Tracheal epithelial cell (primary cell): ENCODE measurements around the gene SARS2. TPM values are rescaled to one million over a fixed set of nuclear protein-coding genes. Genes with fewer than 3 reads are reported as not detected.

Experiments
- total RNA-seq: library from RNA; depleted of rRNA; stranded (reverse); fragments of >200 nt; gene quantifications from 2 replicates; pipeline ENCODE4 v1.2.1, GENCODE V29; 2014

SARS2 gene
- total RNA-seq = 14.1 and 14.9 TPM in 2 replicates

GRCh38 chr19:38929929-38930775 lies at the start of gene SARS2:
SARS2 (minus strand) TSS chr19:38930763; CDS start chr19:38930736, 27 bp downstream.

DNA sequence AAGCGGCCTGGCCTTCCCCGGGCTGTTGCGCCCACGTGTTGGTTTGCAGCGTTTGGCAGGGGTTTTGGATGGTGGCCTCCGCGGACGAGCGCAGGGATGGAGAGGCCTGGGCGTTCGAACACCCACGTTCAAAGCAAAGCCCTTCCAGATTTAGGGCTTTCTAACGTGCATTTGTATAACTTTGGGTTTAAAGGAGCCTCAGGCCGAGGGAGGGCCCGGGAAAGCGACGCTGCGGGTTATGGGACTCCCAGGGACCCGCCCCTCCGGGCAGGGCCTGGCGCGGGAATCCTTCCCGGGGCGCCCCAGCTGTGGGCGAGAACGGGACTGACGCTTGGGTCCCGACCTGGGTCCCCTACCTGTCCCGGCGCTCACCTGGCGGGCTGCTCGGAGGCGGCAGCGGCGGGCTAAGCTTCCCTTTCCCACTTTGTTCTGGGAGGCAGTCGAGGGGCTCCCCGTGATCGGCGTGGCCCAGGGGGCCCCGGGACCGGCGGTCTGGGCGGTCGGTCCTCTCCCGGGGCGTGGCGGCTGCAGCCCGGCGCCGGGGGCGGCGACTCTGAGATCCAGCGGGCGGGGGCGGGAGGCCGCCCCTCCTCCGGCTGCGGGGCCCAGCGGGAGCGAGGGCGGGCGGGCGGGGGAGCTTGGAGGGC lies 44.8 kb upstream of the SARS2 start, which contains the start of gene FBXO17:
TSS of gene FBXO17 (minus strand) at position 529 of the 647 bp plus-strand sequence. CDS start 25,423 bp downstream, outside the sequence.

GRCh38 chr19:38930776-38931520 lies 385 bp upstream of the SARS2 start, which contains the start of gene MRPS12:
MRPS12 (plus strand) TSS chr19:38930944; CDS start chr19:38931295, 351 bp downstream.

GRCh38 chr19:38899447-38900201 lies 30.9 kb downstream of the SARS2 start, which contains the start of the genes NFKBIB and SIRT2:
NFKBIB (plus strand) TSS chr19:38899969; CDS start chr19:38900033, 64 bp downstream.
SIRT2 (minus strand) TSS chr19:38899618; CDS start chr19:38899521, 97 bp downstream.

DNA sequence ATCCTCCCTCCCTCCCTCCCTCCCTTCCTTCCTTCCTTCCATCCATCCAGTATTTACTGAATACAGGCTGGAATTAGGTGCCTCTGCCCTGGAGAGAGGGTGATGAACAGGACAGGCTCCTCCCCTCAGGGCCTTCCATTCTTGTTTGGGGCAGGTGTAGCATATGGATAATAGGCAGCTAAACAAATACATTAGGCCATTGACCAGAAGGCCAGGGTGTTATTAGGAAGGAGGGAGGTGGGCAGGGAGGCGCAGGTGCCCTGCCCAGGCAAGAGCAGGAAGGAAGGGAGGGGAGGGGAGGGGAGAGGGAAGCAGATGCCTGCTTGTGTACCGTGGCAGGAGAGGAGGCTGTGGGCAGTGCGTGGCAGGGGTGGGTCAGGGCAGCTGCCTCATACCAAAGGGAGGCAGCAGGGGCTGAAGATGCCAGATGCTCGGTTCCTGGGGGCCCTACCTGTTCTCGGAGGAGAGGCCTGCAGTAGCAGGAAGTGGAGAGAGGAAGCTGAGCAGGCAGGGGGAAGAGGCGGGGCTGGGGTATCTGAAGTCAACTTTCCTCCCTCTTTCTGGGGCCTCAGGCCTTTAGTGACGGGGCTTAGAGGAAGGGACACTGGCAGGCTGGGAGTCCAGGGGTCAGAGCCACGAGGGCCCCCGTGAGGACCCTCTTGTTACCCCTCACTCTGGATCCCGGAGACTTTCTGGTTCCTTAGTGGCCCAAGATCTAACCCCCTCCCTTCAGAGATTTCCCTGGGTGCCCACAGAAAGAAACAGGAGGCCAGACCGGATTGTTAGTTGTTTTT lies 52.6 kb downstream of the SARS2 start, which contains the start of gene RINL:
TSS of gene RINL (minus strand) at position 495 of the 794 bp plus-strand sequence. CDS start 1,533 bp downstream, outside the sequence.

Other genes starting within 250 kb of the SARS2 start
- gene CAPN12, start 186.3 kb downstream of the SARS2 start, total RNA-seq = 5.3 and 7.7 TPM in 2 replicates
- 11.6 and 438 TPM in 2 replicates for gene LGALS7, start 157.2 kb downstream of the SARS2 start, total RNA-seq
- gene LGALS7B, start 141.6 kb downstream of the SARS2 start, total RNA-seq = 85.8 and 4,166 TPM in 2 replicates
- 0.21 TPM in 1 of 2 replicates, not detected in the other for gene LGALS4, start 117.8 kb downstream of the SARS2 start, total RNA-seq
- gene ECH1, start 99.0 kb downstream of the SARS2 start, total RNA-seq = 23.1 and 30.5 TPM in 2 replicates
- 162 and 166 TPM in 2 replicates for gene HNRNPL, start 80.8 kb downstream of the SARS2 start, total RNA-seq
- 14.7 and 32.2 TPM in 2 replicates for gene RINL, start 52.5 kb downstream of the SARS2 start, total RNA-seq
- 68.8 and 74.9 TPM in 2 replicates for gene SIRT2, start 31.1 kb downstream of the SARS2 start, total RNA-seq
- 13.4 and 21.2 TPM in 2 replicates for gene NFKBIB, start 30.8 kb downstream of the SARS2 start, total RNA-seq
- gene CCER2, start 18.6 kb downstream of the SARS2 start, total RNA-seq = 0.21 TPM in 1 of 2 replicates, not detected in the other
- gene MRPS12, start 181 bp upstream of the SARS2 start, total RNA-seq = 60.5 and 70.6 TPM in 2 replicates
- gene FBXO17, start 45.0 kb upstream of the SARS2 start, total RNA-seq = 24.3 and 27.7 TPM in 2 replicates
- gene FBXO27, start 101.8 kb upstream of the SARS2 start, total RNA-seq = 4.9 and 9.6 TPM in 2 replicates
- gene ACP7, start 153.6 kb upstream of the SARS2 start, total RNA-seq = 0.43 and 1.4 TPM in 2 replicates
- 5.5 and 9.2 TPM in 2 replicates for gene PAK4, start 195.0 kb upstream of the SARS2 start, total RNA-seq